Breast epithelium (tissue), 3 donors: ENCODE measurements around the gene SUFU.

ENCODE experiments used
- CTCF ChIP-seq, 3 donors: fragments of 450-650 bp; IDR thresholded peaks; one replicate each; pipeline ENCODE4 v1.5.1; 2016 to 2017; ENCODE audit warnings: antibody characterized with exemption in 3 of 3, mild to moderate bottlenecking in 3 of 3, moderate library complexity in 3 of 3
- POLR2AphosphoS5 ChIP-seq, 3 donors: sonication (generic); formaldehyde crosslinking; IDR thresholded peaks; one replicate each; pipeline ENCODE4 v1.6.1; 2017; ENCODE audit warnings: antibody characterized with exemption in 3 of 3

GRCh38 chr10:102627291-102627735 is 123.5 kb downstream of the SUFU start:
- peak in 1 of 3 donors; percentile 4 for TF ChIP-seq POLR2AphosphoS5 (IDR thresholded peaks at IDR 0.05)
- TF ChIP-seq CTCF (IDR thresholded peaks at IDR 0.05): no peak
